Stomach smooth muscle (tissue), 2 donors: Measurements from ENCODE around the gene CYTH1.

Experiments used
- H3K27ac ChIP-seq: one replicate; pipeline ENCODE4 v1.7.0; 2013; ENCODE audit warnings: mild to moderate bottlenecking, low read length, inconsistent platforms
- H3K27me3 ChIP-seq, 2 donors: one replicate each; pipeline ENCODE4 v1.7.0; 2013; ENCODE audit warnings: low read length in 2 of 2; ENCODE audit not compliant: insufficient read depth in 2 of 2, control insufficient read depth in 1 of 2
- H3K36me3 ChIP-seq, 2 donors: one replicate each; pipeline ENCODE4 v1.7.0; 2013; ENCODE audit warnings: low read length in 2 of 2; ENCODE audit not compliant: control insufficient read depth in 2 of 2, insufficient read depth in 2 of 2
- H3K4me1 ChIP-seq: one replicate; pipeline ENCODE4 v1.7.0; 2013; ENCODE audit warnings: low read length; ENCODE audit not compliant: control insufficient read depth, insufficient read depth
- H3K4me3 ChIP-seq, 2 donors: one replicate each; pipeline ENCODE4 v1.7.0; 2013; ENCODE audit warnings: low read length in 2 of 2
- H3K9ac ChIP-seq, 2 donors: one replicate each; pipeline ENCODE4 v1.7.0; 2013; ENCODE audit warnings: low read length in 2 of 2, mild to moderate bottlenecking in 1 of 2
- H3K9me3 ChIP-seq, 2 donors: one replicate each; pipeline ENCODE4 v1.7.0; 2013; ENCODE audit warnings: low read length in 2 of 2; ENCODE audit not compliant: control insufficient read depth in 2 of 2
- donor health status: healthy.
- donor health status: Pancreatic carcinoma.

Gene CYTH1

GRCh38 chr17:78795861-78796516 is 13.9 kb upstream of the CYTH1 start:
- H3K27me3 ChIP-seq: no peaks in the 10 kb centered on the region
- H3K4me1 ChIP-seq: peaks cover 22% of the 10 kb centered on the region
- no peak overlapping the region for H3K9ac ChIP-seq
- H3K27ac ChIP-seq: no peak overlapping the region
- no peak overlapping the region for H3K4me3 ChIP-seq
- H3K9me3 ChIP-seq: no peaks in the 10 kb centered on the region
- H3K36me3 ChIP-seq: peaks cover 44 to 54% of the 10 kb centered on the region in 2 donors

DNA sequence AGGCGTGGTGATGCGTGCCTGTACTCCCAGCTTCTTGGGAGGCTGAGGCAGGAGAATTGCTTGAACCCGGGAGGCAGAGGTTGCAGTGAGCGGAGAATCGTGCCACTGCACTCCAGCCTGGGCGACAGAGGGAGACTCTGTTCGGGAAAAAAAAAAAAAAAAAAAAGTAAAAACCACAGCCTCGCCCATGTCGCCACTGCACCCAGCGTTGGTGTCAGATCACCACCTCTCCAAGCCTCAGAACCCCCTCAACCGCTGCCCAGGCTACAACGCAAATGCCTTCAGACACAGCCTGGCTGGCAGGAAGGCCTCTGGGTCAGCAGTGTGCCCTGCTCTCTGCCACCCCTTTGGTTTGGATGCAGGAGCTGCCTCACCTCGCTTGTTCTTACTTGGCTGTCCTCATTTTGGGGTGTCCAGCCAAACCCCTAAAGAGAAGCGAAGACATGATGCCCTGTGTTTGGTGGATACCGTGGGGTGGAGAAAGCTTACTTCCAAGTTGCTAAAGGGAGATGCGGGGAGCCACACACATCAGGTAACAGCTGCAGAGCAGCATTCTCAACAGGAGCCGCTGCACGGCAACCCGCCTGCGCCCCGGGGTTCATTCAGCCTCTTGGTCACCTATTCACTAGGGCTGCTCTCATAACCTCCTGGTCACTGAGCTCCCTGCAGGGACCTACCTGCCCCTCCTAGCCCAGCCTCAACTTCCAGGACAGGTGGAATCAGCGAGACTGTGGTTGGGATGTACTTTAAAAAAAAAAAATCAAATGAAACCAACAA is 13.0 kb upstream of the CYTH1 start:
- peaks cover 44 to 52% of the 10 kb centered on the region in 2 donors for H3K36me3 ChIP-seq
- H3K27ac ChIP-seq: no peak overlapping the region
- H3K9ac ChIP-seq: no peak overlapping the region
- H3K4me3 ChIP-seq: no peak overlapping the region
- H3K9me3 ChIP-seq: no peaks in the 10 kb centered on the region
- peaks cover 27% of the 10 kb centered on the region for H3K4me1 ChIP-seq
- H3K27me3 ChIP-seq: no peaks in the 10 kb centered on the region

DNA sequence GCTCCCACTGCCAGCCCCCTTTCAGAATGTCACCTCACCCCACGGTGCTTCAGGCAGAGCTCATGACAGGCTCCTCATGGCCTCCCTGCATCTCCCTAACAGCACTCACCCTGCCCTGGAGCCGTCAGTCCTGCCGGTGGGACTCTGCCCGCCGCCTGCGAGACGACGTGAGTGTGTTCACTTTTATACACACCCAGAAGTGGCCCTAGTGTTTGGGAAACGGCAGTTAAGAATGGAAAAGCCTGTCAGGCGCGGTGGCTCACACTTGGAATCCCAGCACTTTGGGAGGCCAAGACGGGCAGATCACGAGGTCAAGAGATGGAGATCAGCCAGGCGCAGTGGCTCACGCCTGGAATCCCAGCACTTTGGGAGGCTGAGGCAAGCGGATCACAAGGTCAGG is 12.3 kb upstream of the CYTH1 start:
- Histone ChIP-seq H3K36me3 (peaks cover 44 to 51% of the 10 kb centered on the region in 2 donors), H3K4me3 (no peak overlapping the region), H3K27me3 (no peaks in the 10 kb centered on the region), H3K4me1 (peaks cover 34% of the 10 kb centered on the region), H3K9me3 (no peaks in the 10 kb centered on the region), H3K27ac (no peak overlapping the region), H3K9ac (no peak overlapping the region)

GRCh38 chr17:78793968-78794367 is 11.9 kb upstream of the CYTH1 start:
- H3K9ac ChIP-seq: no peak overlapping the region
- H3K36me3 ChIP-seq: peaks cover 40 to 47% of the 10 kb centered on the region in 2 donors
- H3K27me3 ChIP-seq: no peaks in the 10 kb centered on the region
- H3K27ac ChIP-seq: no peak overlapping the region
- no peaks in the 10 kb centered on the region for H3K9me3 ChIP-seq
- H3K4me1 ChIP-seq: peaks cover 32% of the 10 kb centered on the region
- no peak overlapping the region for H3K4me3 ChIP-seq

DNA sequence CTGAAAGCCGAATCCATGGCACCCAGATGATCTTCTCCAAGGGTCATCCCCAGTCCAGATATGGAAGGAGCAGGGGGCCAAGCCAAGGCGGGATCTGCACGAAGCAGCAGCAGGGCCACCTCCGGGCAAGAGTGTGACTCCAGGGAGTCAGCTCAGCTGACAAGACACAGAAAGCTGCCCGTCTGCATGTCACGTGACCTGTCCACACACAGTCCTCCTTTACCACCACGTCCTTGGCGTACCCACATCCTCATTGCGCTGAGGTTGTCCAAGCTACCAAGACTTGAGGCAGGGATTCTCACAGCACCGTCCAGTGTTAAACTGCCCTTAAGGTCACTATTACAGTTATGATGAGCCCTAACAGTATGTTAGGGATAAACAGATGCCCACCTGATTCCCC is 11.3 kb upstream of the CYTH1 start:
- Histone ChIP-seq H3K36me3 (peaks cover 37 to 43% of the 10 kb centered on the region in 2 donors), H3K4me3 (no peak overlapping the region), H3K27me3 (no peaks in the 10 kb centered on the region), H3K4me1 (peaks cover 30% of the 10 kb centered on the region), H3K9ac (no peak overlapping the region), H3K9me3 (no peaks in the 10 kb centered on the region), H3K27ac (no peak overlapping the region)

DNA sequence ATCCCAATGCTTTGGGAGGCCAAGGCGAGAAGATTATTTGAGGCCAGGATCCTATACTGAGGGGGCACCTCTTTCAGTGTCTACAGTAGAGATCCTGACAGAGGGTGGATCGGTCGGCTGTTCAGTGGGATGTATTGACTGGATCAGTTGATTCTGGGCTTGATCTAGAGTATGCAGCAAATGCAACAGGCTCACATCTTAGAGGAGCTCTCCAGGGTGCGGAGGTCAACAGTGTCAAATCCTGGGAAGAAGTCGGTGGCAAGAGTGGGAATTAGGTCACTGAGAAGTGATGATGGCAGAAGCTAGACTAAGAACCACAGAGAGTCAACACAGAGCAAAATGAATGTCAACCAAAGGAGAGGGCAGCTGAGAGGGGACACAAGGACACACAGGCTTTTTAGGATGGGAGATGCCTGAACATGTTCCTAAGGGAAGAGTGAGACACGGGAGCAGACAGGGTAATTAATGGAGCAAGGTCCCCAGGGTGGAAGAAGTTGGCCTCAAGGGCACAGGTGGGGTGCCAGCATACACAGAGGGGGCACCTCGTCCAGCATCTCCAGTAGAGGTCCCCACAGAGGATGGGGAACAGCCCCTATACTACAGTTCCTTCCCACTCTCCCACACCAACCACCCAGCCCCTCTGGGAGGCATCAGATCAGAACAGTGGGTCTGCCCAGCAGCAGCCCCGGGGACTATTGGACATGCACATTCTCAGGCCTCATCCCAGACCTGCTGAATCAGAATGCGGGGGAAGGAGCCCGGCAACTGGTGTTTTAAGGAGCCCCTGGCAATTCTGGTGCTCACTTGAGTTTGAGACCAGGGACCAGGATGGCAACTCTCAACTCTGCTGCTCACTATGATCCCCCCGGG is 10.0 kb upstream of the CYTH1 start:
- Histone ChIP-seq H3K27ac (peak overlapping the region; percentile 18), H3K27me3 (no peaks in the 10 kb centered on the region), H3K9me3 (no peaks in the 10 kb centered on the region), H3K9ac (no peak overlapping the region), H3K4me1 (peaks cover 30% of the 10 kb centered on the region), H3K4me3 (no peak overlapping the region), H3K36me3 (peaks cover 25 to 30% of the 10 kb centered on the region in 2 donors)

- Histone ChIP-seq H3K27me3 (no peaks in the 10 kb centered on the region), H3K4me1 (peaks cover 23% of the 10 kb centered on the region), H3K4me3 (no peak overlapping the region), H3K9ac (no peak overlapping the region), H3K36me3 (peaks cover 10 to 17% of the 10 kb centered on the region in 2 donors), H3K27ac (peak overlapping the region; percentile 53), H3K9me3 (no peaks in the 10 kb centered on the region)
Observed at GRCh38 chr17:78790552-78790951, 8.5 kb upstream of the CYTH1 start.

DNA sequence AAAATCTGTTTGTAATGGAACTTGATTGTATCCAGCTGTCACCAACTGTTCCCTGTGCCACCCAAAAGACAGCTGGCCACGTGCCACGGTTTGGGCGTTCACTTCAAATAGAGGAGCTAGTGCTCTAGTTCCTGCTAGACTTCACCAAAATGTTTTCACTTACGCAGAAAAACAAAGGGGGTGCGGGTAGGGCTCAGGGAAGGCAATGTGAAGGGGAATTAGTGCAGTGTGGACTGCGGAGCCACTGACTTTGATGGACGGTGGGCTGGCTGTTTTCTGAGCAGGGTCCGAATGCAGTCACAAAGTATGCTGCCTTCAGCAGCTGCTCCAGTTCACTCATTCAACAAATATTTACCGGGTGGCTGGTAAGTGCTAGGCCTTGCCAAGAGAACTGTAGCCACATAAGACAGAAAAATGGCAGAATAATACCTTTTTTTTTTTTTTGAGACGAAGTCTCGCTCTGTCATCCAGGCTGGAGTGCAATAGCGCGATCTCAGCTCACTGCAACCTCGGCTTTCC is 7.6 kb upstream of the CYTH1 start:
- peak overlapping the region in 1 of 2 donors; percentile 52 for H3K4me3 ChIP-seq
- no peaks in the 10 kb centered on the region for H3K9me3 ChIP-seq
- H3K27ac ChIP-seq: peak overlapping the region; percentile 53
- H3K27me3 ChIP-seq: no peaks in the 10 kb centered on the region
- H3K36me3 ChIP-seq: peaks cover 10 to 11% of the 10 kb centered on the region in 2 donors
- H3K9ac ChIP-seq: peak overlapping the region in 1 of 2 donors; percentile 6
- peaks cover 23% of the 10 kb centered on the region for H3K4me1 ChIP-seq

DNA sequence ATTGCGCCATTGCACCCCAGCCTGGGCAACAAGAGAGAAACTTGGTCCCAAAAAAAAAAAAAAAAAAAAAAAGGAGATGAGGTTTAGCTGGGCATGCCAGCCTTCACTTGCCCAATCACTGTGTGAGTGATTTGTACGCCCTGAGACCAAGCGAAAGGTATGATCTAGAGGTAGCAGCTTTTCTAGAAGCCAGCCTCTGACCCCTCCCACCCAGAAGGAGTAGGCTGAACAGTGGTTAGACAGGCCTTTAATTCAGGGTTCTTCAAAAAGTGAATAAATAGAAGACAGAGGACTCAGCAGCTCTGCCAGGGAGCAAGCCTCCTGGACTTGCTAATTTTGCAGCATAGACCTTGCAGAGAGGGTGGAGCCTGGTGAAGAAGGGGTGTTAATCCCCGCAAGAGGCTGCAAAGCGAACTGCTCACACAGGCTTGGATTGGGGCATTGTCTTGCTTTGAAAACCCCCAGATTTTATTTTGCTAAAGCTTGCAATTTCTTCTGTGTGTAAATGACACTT is 7.1 kb upstream of the CYTH1 start:
- Histone ChIP-seq H3K27me3 (no peaks in the 10 kb centered on the region), H3K9me3 (no peaks in the 10 kb centered on the region), H3K4me3 (peak overlapping the region in 1 of 2 donors; percentile 22), H3K4me1 (peaks cover 23% of the 10 kb centered on the region), H3K9ac (no peak overlapping the region), H3K36me3 (peaks cover 8% of the 10 kb centered on the region in 2 donors), H3K27ac (peak overlapping the region; percentile 53)

GRCh38 chr17:78788451-78788850 is 6.4 kb upstream of the CYTH1 start:
- Histone ChIP-seq H3K27me3 (no peaks in the 10 kb centered on the region), H3K4me1 (peaks cover 26% of the 10 kb centered on the region), H3K9me3 (no peaks in the 10 kb centered on the region), H3K9ac (no peak overlapping the region), H3K36me3 (peaks cover under 1 to 4% of the 10 kb centered on the region in 2 donors), H3K27ac (no peak overlapping the region), H3K4me3 (no peak overlapping the region)
